HEK293T (cell line): ENCODE data around the gene PTPN3.

Experiments
- FOXM1 ChIP-seq: fragments of 450-650 bp; IDR thresholded peaks from 2 replicates; pipeline ENCODE4 v1.6.1; 2017; ENCODE audit warnings: mild to moderate bottlenecking, borderline replicate concordance
- L3MBTL2 ChIP-seq: fragments of 450-650 bp; conservative IDR thresholded peaks from 2 replicates; pipeline ENCODE4 v1.6.1; 2016; ENCODE audit warnings: mild to moderate bottlenecking
- NFRKB ChIP-seq: fragments of 450-650 bp; IDR thresholded peaks from 2 replicates; pipeline ENCODE4 v1.6.1; 2016; ENCODE audit warnings: mild to moderate bottlenecking, moderate library complexity
- TARDBP ChIP-seq: fragments of 450-650 bp; IDR thresholded peaks from 2 replicates; pipeline ENCODE4 v1.6.1; 2016

DNA sequence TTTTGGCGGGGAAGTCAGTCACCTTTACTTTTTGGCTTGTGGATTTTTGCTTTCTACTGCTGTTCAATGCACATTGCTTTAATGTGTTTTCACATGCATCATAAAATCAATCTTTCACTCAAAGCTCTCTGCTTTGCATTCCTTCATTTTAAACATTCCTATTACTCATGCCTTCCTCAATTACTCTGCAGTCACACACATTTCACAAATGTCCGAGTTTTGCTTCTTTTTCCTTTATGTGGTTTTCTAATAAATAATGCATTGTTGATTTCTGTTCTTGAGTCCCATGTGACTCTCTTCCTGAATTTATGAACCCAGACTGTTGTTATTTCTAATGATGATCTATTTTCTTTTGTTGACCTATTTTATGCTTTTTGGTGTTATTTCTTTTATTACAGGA is 95.0 kb downstream of the PTPN3 start:
- TF ChIP-seq FOXM1, result no peak
- no peak for TF ChIP-seq NFRKB
- no peak for TF ChIP-seq L3MBTL2
- TF ChIP-seq TARDBP, result no peak
